Epithelial cell of esophagus (primary cell): ENCODE results near the gene NRXN2.

Experiments used
- DNase-seq: peaks from one replicate; pipeline ENCODE4 v3.0.0; 2010; ENCODE audit warnings: low read depth
- H3K4me3 ChIP-seq: 2 replicates; pipeline ENCODE4 v1.5.1; 2011; ENCODE audit warnings: mild to moderate bottlenecking, low read length, control low read depth
- CTCF ChIP-seq: IDR thresholded peaks from 2 replicates; pipeline ENCODE4 v1.5.1; 2011; ENCODE audit warnings: low read depth, mild to moderate bottlenecking, low read length, control low read depth, inconsistent platforms; ENCODE audit not compliant: insufficient read depth; ENCODE audit errors: missing control alignments

Gene NRXN2

GRCh38 chr11:64747961-64748665 lies 25.1 kb upstream of the NRXN2 start:
- H3K4me3 ChIP-seq: no peak overlapping the region
- no peak for TF ChIP-seq CTCF
- DNase-seq: peak; percentile 36

DNA sequence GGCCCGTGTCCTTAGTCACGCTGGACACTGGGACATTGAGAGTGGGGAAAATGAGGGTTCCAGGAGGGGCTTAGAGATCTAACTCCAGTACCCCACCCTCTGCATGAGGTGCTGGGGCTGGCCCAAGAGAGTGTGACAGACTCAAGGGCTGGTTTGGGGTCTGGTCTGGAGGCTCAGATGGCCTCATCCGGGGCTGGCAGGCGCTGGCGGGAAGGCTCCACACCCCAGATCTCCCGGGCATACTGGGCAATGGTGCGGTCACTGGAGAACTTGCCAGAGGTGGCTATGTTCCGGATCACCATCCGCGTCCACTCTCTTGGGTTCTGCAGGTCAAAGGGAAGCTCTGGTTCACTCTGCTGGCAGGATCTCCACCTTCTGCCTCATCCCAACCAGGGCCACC lies 23.5 kb upstream of the NRXN2 start:
- DNase-seq: no peak
- no peak overlapping the region for H3K4me3 ChIP-seq
- TF ChIP-seq CTCF: no peak

DNA sequence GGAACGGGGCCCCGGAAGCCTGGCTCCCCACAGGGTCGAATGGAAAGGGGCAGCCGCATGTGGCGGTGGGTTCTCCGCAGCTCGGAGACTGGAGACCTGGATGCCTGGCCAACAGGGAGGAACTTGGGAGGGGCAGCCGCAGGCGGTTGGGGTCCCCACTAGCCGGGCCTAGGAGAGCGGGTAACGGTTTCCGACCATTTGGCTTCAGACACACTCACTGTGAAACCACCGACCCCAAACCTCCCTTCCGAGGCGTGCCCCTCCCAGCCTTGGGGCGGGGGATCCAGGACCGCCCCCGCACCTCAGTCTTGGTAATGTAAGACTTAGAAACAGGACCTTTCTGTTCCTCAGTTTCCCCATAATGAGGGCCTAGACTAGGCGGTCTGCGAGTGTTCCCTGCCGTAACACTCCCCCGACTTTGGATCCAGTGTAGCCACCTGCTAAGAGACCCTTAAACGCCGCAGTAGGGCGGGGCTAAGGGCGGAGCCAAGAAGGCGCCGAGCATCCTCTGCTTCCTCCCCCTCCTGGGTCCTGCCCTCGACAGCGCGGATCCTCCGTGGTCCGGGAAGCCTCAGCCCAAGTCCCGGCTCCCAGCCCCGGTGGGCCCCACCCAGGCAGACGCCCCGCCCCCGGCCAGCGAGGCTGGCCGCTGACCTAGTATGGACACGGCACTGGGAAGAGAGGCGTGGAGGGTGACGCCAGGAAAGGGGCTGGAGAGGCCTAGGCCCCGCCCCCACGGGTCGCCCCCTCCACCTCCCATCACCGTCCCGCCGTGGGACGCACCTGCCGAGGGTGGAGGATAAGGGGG lies 22.7 kb upstream of the NRXN2 start:
- H3K4me3 ChIP-seq: no peak overlapping the region
- no peak for TF ChIP-seq CTCF

DNA sequence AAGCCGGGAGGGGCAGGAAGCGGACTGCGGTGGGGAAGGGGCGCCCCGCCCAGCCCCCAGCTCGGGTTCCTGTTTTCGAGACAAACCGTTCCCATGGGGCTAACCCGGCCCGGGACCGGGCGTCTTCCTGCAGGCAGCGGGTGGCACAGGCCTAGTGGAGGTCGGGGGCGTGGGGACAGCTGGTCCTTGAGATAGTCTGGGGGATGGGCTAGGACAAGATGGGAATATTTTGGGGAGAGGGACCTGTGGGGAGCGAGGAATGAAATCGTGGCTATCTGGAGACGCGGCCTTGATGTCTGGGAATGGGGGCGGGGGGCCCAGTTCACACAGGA lies 22.2 kb upstream of the NRXN2 start:
- no peak overlapping the region for H3K4me3 ChIP-seq
- DNase-seq: no peak
- TF ChIP-seq CTCF: no peak

More for the DNA sequence above, 22.7 kb upstream of the NRXN2 start:
- DNase-seq: no peak

DNA sequence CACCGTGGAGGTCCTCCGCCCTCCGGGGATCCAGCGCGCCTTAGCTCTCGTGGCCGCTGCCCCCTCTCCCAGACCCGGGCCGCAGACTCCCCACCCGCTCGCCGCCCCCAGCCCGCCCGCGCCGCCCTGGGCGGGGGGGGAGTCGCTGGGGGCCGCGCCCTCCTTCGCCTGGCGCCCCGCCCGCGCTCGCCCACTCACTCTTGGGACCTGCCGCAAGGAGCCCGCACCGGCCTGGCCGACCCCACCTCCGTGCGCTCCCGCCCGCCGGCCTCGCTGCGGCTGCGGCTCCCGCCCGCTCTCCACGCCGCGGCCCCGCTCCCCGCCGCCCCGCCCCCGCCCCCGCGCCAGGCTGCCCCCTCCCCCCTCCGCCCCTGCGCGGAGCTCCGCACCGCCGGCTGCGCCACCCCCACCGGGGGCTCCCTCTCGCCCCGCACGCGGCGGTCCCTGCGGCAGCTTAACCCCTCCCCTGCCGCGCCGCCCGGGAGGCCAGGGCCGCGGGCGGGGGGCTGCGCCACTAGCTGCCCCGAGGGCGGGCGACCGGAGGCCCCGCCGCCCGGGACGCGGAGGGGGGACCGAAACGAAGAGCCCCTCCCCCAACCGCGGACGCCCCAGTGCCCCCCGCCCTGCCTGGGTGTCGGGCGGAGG lies 21.7 kb upstream of the NRXN2 start:
- no peak for DNase-seq
- TF ChIP-seq CTCF: no peak
- no peak overlapping the region for H3K4me3 ChIP-seq

DNA sequence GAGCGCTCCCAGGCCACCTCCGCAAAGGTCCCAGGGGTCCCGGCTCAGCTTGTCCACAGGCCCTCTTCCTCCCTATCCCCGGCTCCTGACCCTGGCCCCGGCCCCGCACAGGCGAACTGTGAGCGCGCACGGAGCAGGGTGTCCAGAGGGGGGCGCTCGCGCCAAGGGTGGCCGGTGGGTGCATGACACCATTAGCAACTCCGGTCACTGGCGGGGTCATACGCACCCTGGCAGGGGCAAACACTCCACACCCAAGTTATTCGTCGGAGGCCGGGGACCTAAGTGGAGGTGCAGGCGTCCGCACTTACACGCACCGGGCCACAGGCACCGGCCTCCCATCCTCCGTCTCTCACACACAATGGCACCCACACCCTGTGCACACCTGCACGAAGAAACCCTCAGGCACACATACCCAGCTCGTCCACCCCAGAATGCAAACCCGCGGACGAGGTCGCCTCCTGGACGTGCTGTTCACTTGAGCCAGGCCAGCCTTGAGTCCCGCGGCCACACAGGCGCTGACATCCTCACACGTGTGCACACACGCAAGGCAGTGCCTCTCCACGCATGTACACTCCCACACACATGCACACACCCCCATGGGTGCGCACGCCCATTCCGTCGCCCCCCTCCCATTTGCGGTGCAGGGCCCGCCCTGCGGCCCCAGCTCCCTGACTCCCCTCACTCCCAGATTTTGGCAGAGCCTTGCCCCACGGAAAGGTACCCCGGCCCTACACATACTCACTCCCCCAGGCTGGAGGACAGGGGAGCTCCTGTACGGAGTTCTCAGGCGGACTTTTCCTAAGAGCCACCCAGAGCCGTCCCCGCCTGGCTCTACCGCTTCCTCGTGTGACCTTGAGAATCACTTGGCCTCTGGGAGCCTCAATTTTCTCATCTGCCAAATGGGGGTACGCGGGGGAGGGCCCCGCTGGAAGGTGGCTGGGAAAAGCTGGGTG lies 20.9 kb upstream of the NRXN2 start, which contains the start of gene RASGRP2:
RASGRP2 (minus strand) TSS at position 552 of the 953 bp plus-strand sequence. CDS start 1,276 bp downstream, outside the sequence.
- TF ChIP-seq CTCF: peak; percentile 42
- peak; percentile 31 for DNase-seq
- H3K4me3 ChIP-seq: no peak within 1 kb of the TSS
